IMR-90 (cell line): ENCODE results near the gene CAST. TPM values are rescaled to one million over a fixed set of nuclear protein-coding genes. Genes with fewer than 3 reads are reported as not detected.

Experiments used
- ATAC-seq: fragments of 200-7000 bp; cut with Tn5 transposase; 2 replicates; pipeline ENCODE4 v1.9.1; 2020; ENCODE audit warnings: low read depth, mild to moderate bottlenecking, moderate library complexity
- BruUV-seq: library from RNA; stranded (reverse); fragments of 400-500 nt; replicated peaks from 2 replicates; lab custom pipeline; 2021; lab: Mats Ljungman, UMichigan
- CTCF ChIA-PET: fragments of 300-600 bp; formaldehyde crosslinking; extraction: SDS; loops from one replicate; lab custom pipeline; 2021; ENCODE audit warnings: antibody characterized with exemption; lab: Yijun Ruan, JAX
- POLR2A ChIA-PET: fragments of 300-600 bp; sonication (Branson Sonifier 250); formaldehyde crosslinking; loops from one replicate; lab custom pipeline; 2022; ENCODE audit warnings: antibody characterized with exemption; ENCODE audit not compliant: unreplicated experiment; lab: Charles Lee
- DNase-seq: peaks from one replicate; pipeline ENCODE4 v3.0.0; 2013
- H2AFZ ChIP-seq: replicated peaks from 2 replicates; pipeline ENCODE3; 2013; ENCODE audit warnings: low read length, mild to moderate bottlenecking; ENCODE audit not compliant: poor library complexity
- H2AK5ac ChIP-seq: 2 replicates; pipeline ENCODE4 v1.6.1; 2013; ENCODE audit warnings: low read depth, low read length, inconsistent platforms
- H2AK9ac ChIP-seq: replicated peaks from 2 replicates; pipeline ENCODE3; 2013; ENCODE audit warnings: mild to moderate bottlenecking, low read depth, low read length, moderate library complexity; ENCODE audit not compliant: poor library complexity
- H2BK120ac ChIP-seq: 2 replicates; pipeline ENCODE4 v1.6.1; 2013; ENCODE audit warnings: low read depth, low read length, inconsistent platforms
- H2BK15ac ChIP-seq: 3 replicates; pipeline ENCODE4 v1.6.1; 2013; ENCODE audit warnings: low read depth, low read length, inconsistent platforms
- H2BK20ac ChIP-seq: 2 replicates; pipeline ENCODE4 v1.6.1; 2013; ENCODE audit warnings: low read depth, mild to moderate bottlenecking, inconsistent platforms, low read length, moderate library complexity
- H2BK5ac ChIP-seq: 2 replicates; pipeline ENCODE4 v1.6.1; 2013; ENCODE audit warnings: mild to moderate bottlenecking, low read depth, low read length, inconsistent platforms; ENCODE audit not compliant: poor library complexity, severe bottlenecking
- H3K14ac ChIP-seq: replicated peaks from 2 replicates; pipeline ENCODE4 v1.6.1; 2013; ENCODE audit warnings: low read depth, low read length, inconsistent platforms
- H3K18ac ChIP-seq: 2 replicates; pipeline ENCODE4 v1.6.1; 2013; ENCODE audit warnings: low read depth, low read length, control low read depth
- H3K23ac ChIP-seq: 2 replicates; pipeline ENCODE4 v1.6.1; 2013; ENCODE audit warnings: low read depth, low read length, inconsistent platforms
- H3K27ac ChIP-seq: 2 replicates; pipeline ENCODE4 v1.5.1; 2013; ENCODE audit warnings: mild to moderate bottlenecking, control low read depth, low read length; ENCODE audit not compliant: insufficient read depth
- H3K27me3 ChIP-seq: 2 replicates; pipeline ENCODE4 v1.6.1; 2013; ENCODE audit warnings: low read length; ENCODE audit not compliant: control insufficient read depth, insufficient read depth
- H3K36me3 ChIP-seq: 2 replicates; pipeline ENCODE4 v1.6.1; 2013; ENCODE audit warnings: low read length, mixed read lengths; ENCODE audit not compliant: control insufficient read depth, insufficient read depth
- H3K4ac ChIP-seq: 2 replicates; pipeline ENCODE4 v1.6.1; 2013; ENCODE audit warnings: low read depth, low read length, inconsistent platforms
- H3K4me1 ChIP-seq: 2 replicates; pipeline ENCODE4 v1.6.1; 2013; ENCODE audit warnings: low read length, mixed read lengths; ENCODE audit not compliant: control insufficient read depth, insufficient read depth
- H3K4me2 ChIP-seq: 2 replicates; pipeline ENCODE4 v1.6.1; 2013; ENCODE audit warnings: low read depth, mild to moderate bottlenecking, control low read depth, low read length, moderate library complexity
- H3K4me3 ChIP-seq: 2 replicates; pipeline ENCODE4 v1.5.1; 2013; ENCODE audit warnings: low read depth, mild to moderate bottlenecking, control low read depth, low read length, moderate library complexity; ENCODE audit not compliant: insufficient read depth
- H3K56ac ChIP-seq: 2 replicates; pipeline ENCODE4 v1.6.1; 2013; ENCODE audit warnings: low read length, inconsistent platforms; ENCODE audit not compliant: insufficient read depth; ENCODE audit errors: extremely low read depth
- H3K79me1 ChIP-seq, 2 experiments: 2 replicates each; pipeline ENCODE4 v1.6.1; 2013; ENCODE audit warnings: low read length in 2 of 2, inconsistent platforms in 1 of 2, low read depth in 1 of 2
- H3K9ac ChIP-seq: 2 replicates; pipeline ENCODE4 v1.6.1; 2013; ENCODE audit warnings: low read depth, low read length, control low read depth
- H3K9me1 ChIP-seq: 2 replicates; pipeline ENCODE4 v1.6.1; 2013; ENCODE audit warnings: low read length, inconsistent platforms; ENCODE audit not compliant: insufficient read depth
- H3K9me3 ChIP-seq: 2 replicates; pipeline ENCODE4 v1.6.1; 2013; ENCODE audit warnings: low read length; ENCODE audit not compliant: control insufficient read depth, insufficient read depth
- H4K20me1 ChIP-seq: 2 replicates; pipeline ENCODE4 v1.6.1; 2013; ENCODE audit warnings: low read length, inconsistent platforms; ENCODE audit not compliant: insufficient read depth
- H4K5ac ChIP-seq: 2 replicates; pipeline ENCODE4 v1.6.1; 2013; ENCODE audit warnings: mild to moderate bottlenecking, low read depth, low read length, control low read depth
- H4K8ac ChIP-seq, 2 experiments: 2 replicates each; pipeline ENCODE4 v1.6.1; 2013; ENCODE audit warnings: low read depth in 2 of 2, low read length in 2 of 2, control low read depth in 1 of 2, inconsistent platforms in 1 of 2
- H4K91ac ChIP-seq: 2 replicates; pipeline ENCODE4 v1.6.1; 2013; ENCODE audit warnings: low read depth, low read length, inconsistent platforms; ENCODE audit not compliant: insufficient read depth
- BHLHE40 ChIP-seq: fragments of 150-350 bp; IDR thresholded peaks from 2 replicates; pipeline ENCODE4 v1.6.1; 2016; ENCODE audit warnings: mild to moderate bottlenecking, low read depth, low read length
- CEBPB ChIP-seq: IDR thresholded peaks from 2 replicates; pipeline ENCODE4 v1.6.1; 2012; ENCODE audit warnings: low read depth, low read length, improper control_type of control experiment
- CHD1 ChIP-seq: IDR thresholded peaks from 2 replicates; pipeline ENCODE4 v1.6.1; 2012; ENCODE audit warnings: low read depth, low read length, improper control_type of control experiment
- CTCF ChIP-seq: conservative IDR thresholded peaks from 2 replicates; pipeline ENCODE4 v1.5.1; 2012; ENCODE audit warnings: mild to moderate bottlenecking, low read depth, low read length, improper control_type of control experiment
- FOS ChIP-seq: fragments of 150-350 bp; IDR thresholded peaks from 2 replicates; pipeline ENCODE4 v1.6.1; 2016; ENCODE audit warnings: low read depth, low read length
- MAFK ChIP-seq: IDR thresholded peaks from 2 replicates; pipeline ENCODE4 v1.6.1; 2012; ENCODE audit warnings: low read depth, low read length, improper control_type of control experiment
- MAZ ChIP-seq: IDR thresholded peaks from 2 replicates; pipeline ENCODE4 v1.6.1; 2012; ENCODE audit warnings: low read depth, mild to moderate bottlenecking, low read length, improper control_type of control experiment, moderate library complexity, borderline replicate concordance
- MXI1 ChIP-seq: IDR thresholded peaks from 2 replicates; pipeline ENCODE4 v1.6.1; 2012; ENCODE audit warnings: low read depth, mild to moderate bottlenecking, low read length, moderate library complexity, borderline replicate concordance
- NFE2L2 ChIP-seq: fragments of 150-350 bp; IDR thresholded peaks from 2 replicates; pipeline ENCODE4 v1.6.1; 2016; ENCODE audit warnings: low read depth, mild to moderate bottlenecking, low read length
- POLR2A ChIP-seq: IDR thresholded peaks from 2 replicates; pipeline ENCODE4 v1.6.1; 2012; ENCODE audit warnings: mild to moderate bottlenecking, low read depth, low read length
- RAD21 ChIP-seq: IDR thresholded peaks from 2 replicates; pipeline ENCODE4 v1.6.1; 2012; ENCODE audit warnings: low read length, improper control_type of control experiment
- RCOR1 ChIP-seq: IDR thresholded peaks from 2 replicates; pipeline ENCODE4 v1.6.1; 2012; ENCODE audit warnings: mild to moderate bottlenecking, low read length, improper control_type of control experiment; ENCODE audit not compliant: insufficient replicate concordance
- RFX5 ChIP-seq: IDR thresholded peaks from 2 replicates; pipeline ENCODE4 v1.8.0; 2012; ENCODE audit warnings: low read depth, mild to moderate bottlenecking, low read length, moderate library complexity
- SMC3 ChIP-seq: fragments of 150-350 bp; IDR thresholded peaks from 2 replicates; pipeline ENCODE4 v1.6.1; 2016; ENCODE audit warnings: low read depth, mild to moderate bottlenecking, antibody characterized with exemption, low read length, moderate library complexity
- USF2 ChIP-seq: fragments of 150-350 bp; IDR thresholded peaks from 2 replicates; pipeline ENCODE4 v1.6.1; 2017; ENCODE audit warnings: mild to moderate bottlenecking, antibody characterized with exemption, low read length, low read depth
- dilution Hi-C: fragments of 300-500 bp; cut with HindIII; formaldehyde crosslinking; loops from one replicate; pipeline ENCODE4 v1.14.3; 2018; ENCODE audit warnings: low sequenced_read_pairs; ENCODE audit not compliant: unreplicated experiment
- in situ Hi-C: fragments of 300-500 bp; cut with MboI; formaldehyde crosslinking; loops from 3 replicates; pipeline ENCODE4 v1.14.3; 2019; ENCODE audit warnings: low sequenced_read_pairs, inconsistent platforms, mixed read lengths
- intact Hi-C: fragments of 100-400 bp; cut with micrococcal nuclease; formaldehyde crosslinking; loops from 2 replicates; pipeline ENCODE4 v1.10.0; 2022
- polyA plus RNA-seq, 3 experiments: library from polyadenylated mRNA; depleted of rRNA; stranded (reverse); fragments of >200 nt; gene quantifications; 2 replicates each; pipeline ENCODE4 v1.2.3, GENCODE V29; 2012; ENCODE audit warnings: low replicate concordance in 1 of 3
- total RNA-seq: library from RNA; depleted of rRNA; stranded (reverse); fragments of >200 nt; gene quantifications from 2 replicates; pipeline ENCODE4 v1.2.3, GENCODE V29; 2012
- TF ChIP-seq, protein P1 (sequence below): fragments of 150-350 bp; IDR thresholded peaks from 2 replicates; pipeline ENCODE4 v1.6.1; 2016; ENCODE audit warnings: low read depth, mild to moderate bottlenecking, low read length, moderate library complexity, borderline replicate concordance

CAST gene
- total and polyA plus RNA-seq, 2 of the 4 experiments (the other 2 are of a cell fraction): 91.3 to 128 TPM

GRCh38 chr5:96673127-96673526, 11.0 kb downstream of the CAST start:
- Histone ChIP-seq H3K18ac (no peak overlapping the region), H3K4me3 (no peak overlapping the region), H2BK20ac (no peak overlapping the region), H3K9me3 (no peaks in the 10 kb centered on the region), H3K4me2 (no peak overlapping the region), H2AFZ (no peak overlapping the region), H2AK5ac (no peak overlapping the region), H3K9me1 (peaks cover 14% of the 10 kb centered on the region), H3K79me1 (peaks cover 30 to 69% of the 10 kb centered on the region in 2 experiments), H2BK5ac (no peak overlapping the region), H3K23ac (no peak overlapping the region), H4K20me1 (peaks cover 45% of the 10 kb centered on the region), H4K91ac (no peak overlapping the region), H4K5ac (no peak overlapping the region), H3K56ac (no peak overlapping the region), H3K36me3 (no peaks in the 10 kb centered on the region), H2AK9ac (no peak overlapping the region), H2BK120ac (no peak overlapping the region), H2BK15ac (no peak overlapping the region), H3K14ac (no peak overlapping the region), H3K4ac (no peak overlapping the region), H4K8ac (no peak overlapping the region), H3K27ac (no peak overlapping the region), H3K4me1 (peaks cover 7% of the 10 kb centered on the region), H3K27me3 (no peaks in the 10 kb centered on the region), H3K9ac (no peak overlapping the region)
- dilution Hi-C loops (no loop called here), in situ Hi-C loops (no loop called here), intact Hi-C loops (no loop called here)
- no TSS peak for BruUV-seq
- POLR2A ChIA-PET: no interaction called here
- DNase-seq (no peak), ATAC-seq (no peak)
- CTCF ChIA-PET: interaction anchor here (1.0 kb wide), 1 partner anchor 20 kb away, joined by 3 read pairs; no protein-coding TSS in a partner anchor
- TF ChIP-seq RAD21 (no peak), MXI1 (no peak), RCOR1 (no peak), CHD1 (no peak), RFX5 (no peak), MAZ (no peak), FOS (no peak), CTCF (no peak), POLR2A (no peak), NFE2L2 (no peak), CEBPB (no peak), SMC3 (no peak), BHLHE40 (no peak), MAFK (no peak), USF2 (no peak)
- TF ChIP-seq, protein P1, sequence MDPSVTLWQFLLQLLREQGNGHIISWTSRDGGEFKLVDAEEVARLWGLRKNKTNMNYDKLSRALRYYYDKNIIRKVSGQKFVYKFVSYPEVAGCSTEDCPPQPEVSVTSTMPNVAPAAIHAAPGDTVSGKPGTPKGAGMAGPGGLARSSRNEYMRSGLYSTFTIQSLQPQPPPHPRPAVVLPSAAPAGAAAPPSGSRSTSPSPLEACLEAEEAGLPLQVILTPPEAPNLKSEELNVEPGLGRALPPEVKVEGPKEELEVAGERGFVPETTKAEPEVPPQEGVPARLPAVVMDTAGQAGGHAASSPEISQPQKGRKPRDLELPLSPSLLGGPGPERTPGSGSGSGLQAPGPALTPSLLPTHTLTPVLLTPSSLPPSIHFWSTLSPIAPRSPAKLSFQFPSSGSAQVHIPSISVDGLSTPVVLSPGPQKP: no peak
